Measurements from ENCODE around the gene RBM38.

The RBM38 gene

DNA sequence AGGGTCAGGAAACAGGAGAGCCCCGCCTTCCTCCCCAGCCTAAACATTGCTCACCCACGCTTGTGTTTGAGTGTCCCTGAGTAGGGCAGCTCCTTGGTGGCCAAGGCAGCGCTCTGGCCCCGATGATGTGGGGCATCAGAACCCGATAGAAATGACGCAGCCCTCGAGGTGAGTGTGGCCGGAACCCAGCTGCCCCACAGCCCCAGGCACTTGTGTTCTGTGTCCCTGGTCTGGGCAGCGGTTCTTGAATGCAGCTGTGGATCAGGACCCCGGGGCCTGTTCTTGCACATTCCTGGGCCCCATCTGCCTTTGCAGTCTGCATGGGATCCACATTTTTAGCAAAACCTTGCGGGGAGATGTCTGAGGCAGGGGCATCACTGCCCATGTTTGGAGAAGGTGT lies 12.8 kb downstream of the RBM38 start:
- no peak for DNase-seq

- DNase-seq = no peak
These were observed 13.3 kb downstream of the RBM38 start for GRCh38 chr20:57404419-57405072.

- no peak for DNase-seq
These were observed 14.2 kb downstream of the RBM38 start for GRCh38 chr20:57405236-57406016.

DNA sequence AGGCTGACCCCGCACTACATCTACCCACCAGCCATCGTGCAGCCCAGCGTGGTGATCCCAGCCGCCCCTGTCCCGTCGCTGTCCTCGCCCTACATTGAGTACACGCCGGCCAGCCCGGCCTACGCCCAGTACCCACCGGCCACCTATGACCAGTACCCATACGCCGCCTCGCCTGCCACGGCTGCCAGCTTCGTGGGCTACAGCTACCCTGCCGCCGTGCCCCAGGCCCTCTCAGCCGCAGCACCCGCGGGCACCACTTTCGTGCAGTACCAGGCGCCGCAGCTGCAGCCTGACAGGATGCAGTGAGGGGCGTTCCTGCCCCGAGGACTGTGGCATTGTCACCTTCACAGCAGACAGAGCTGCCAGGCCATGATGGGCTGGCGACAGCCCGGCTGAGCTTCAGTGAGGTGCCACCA lies 16.4 kb downstream of the RBM38 start:
- DNase-seq = no peak

GRCh38 chr20:57408131-57408530 lies 16.9 kb downstream of the RBM38 start:
- no peak for DNase-seq

GRCh38 chr20:57408536-57409233 lies 17.5 kb downstream of the RBM38 start:
- DNase-seq = no peak

GRCh38 chr20:57409316-57409671 lies 18.1 kb downstream of the RBM38 start:
- DNase-seq = no peak

- no peak for DNase-seq
These were observed 18.6 kb downstream of the RBM38 start for GRCh38 chr20:57409672-57410397.

GRCh38 chr20:57410398-57410920 lies 19.3 kb downstream of the RBM38 start:
- no peak for DNase-seq

GRCh38 chr20:57410924-57411323 lies 19.7 kb downstream of the RBM38 start:
- no peak for DNase-seq

DNA sequence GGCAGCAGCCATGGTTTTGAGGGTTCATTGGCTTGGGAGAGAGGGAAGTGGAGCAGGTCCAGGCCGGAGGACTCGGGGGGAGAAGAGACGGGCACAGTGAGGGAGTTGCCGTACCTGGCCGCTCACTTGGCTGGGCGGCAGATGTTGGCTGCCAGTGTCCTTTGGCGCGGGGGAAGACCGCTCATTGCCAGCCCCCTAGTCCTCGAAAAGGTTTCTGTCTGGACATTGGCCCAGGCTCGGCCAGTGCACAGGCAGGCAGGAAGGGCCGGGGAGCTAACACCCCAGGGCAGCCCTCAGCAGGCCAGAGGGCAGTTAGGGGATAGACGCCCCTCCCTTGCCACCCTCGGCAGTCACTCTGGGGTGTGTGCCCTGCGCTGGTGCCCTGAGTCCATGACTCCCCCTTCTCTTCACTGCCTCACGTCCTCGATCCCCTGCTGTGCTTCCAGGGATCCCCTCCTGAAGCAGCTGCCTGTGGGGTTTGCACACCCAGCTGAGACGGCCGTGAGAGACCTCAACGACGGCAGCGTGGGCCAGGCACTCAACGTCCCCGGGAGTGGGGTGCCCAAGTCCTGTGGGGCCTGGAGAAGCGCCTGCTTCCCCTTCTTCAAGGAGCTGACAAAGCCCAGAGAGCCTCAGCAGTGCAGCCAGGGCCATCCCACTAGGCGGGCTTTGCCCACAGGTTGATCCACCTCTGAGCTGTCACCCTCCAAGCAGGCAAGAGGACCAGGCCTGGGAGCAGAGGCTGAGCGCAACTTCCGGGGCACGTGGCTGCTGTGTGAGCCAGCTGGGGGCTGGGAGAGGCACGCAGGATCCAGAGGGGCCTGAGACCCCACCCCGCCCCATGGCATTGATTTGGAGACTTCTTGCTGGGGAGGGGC lies 20.4 kb downstream of the RBM38 start:
- DNase-seq = no peak

DNA sequence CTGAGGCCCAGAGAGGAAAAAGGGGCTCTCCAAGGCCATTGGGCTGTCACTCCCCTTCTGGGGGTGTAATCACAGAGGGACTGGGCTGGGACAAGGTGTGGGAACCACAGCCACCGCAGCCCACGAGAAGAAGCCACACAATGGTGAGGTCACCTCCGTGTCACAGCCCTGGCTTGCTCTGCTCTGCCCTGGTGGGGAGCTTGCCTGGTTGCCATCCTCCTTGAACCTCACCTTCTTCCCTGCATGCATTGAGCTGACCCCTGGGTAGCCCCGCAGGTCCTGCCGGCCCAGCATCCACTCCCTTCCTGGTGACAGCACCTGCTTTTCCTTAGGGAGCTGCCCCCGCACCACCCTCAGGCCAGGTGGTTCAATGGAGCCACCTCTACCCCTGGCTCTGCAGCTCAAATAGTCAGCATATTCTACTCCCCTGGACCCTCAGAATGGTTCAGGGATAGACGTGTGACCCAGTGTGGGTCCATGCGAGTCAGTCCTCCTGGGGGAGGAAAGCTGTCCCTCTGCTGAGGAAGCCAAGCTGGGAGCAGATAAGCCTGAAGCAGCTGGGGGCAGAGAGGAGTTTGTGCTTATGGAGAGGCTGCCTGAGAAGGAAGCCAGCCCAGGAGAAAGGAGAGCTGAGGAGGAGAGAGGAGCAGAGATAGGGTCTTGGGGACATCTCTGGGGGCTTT lies 21.3 kb downstream of the RBM38 start:
- DNase-seq = no peak

GRCh38 chr20:57413986-57414385 lies 22.8 kb downstream of the RBM38 start:
- no peak for DNase-seq

GRCh38 chr20:57414867-57415592 lies 23.8 kb downstream of the RBM38 start:
- DNase-seq = no peak

DNA sequence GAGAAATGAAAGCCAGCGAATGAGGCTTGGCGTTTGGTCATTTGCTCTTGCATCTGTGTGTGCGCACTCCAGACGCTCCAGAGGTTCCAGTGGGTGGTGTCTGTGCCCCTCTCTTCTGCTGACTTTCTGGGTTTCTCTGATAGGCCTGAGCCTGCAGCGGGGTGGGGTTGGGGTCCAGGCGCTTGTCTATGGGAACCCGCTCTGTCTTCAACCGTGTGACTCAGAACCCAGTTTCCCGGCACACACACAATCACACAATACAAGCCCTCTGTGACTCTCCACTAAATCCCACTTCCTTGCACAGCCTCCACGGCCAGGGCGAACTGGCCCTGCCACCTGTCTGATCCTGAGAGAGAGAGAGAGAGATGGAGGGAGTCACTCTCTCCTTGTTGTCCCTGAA lies 24.6 kb downstream of the RBM38 start:
- DNase-seq = no peak

- no peak for DNase-seq
These were observed 25.3 kb downstream of the RBM38 start for GRCh38 chr20:57416296-57417022.

GRCh38 chr20:57417051-57417689 lies 26.0 kb downstream of the RBM38 start:
- no peak for DNase-seq

GRCh38 chr20:57417830-57418780 lies 26.9 kb downstream of the RBM38 start:
- DNase-seq = no peak

Data from stimulated activated CD4-positive, alpha-beta T cell treated with anti-CD3 and anti-CD28 coated beads, Interleukin-2, amount 100 ng/mL, for 24 hours (primary cell).